HEK293 (cell line): ENCODE measurements around the gene PPP6R1.

Source experiments
- CTCF ChIA-PET: fragments of 350-600 bp; formaldehyde crosslinking; extraction: SDS; loops from one replicate; lab custom pipeline; 2021; ENCODE audit warnings: antibody characterized with exemption; lab: Yijun Ruan, JAX
- POLR2A ChIA-PET: fragments of 300-600 bp; formaldehyde crosslinking; extraction: SDS; loops from one replicate; lab custom pipeline; 2020; ENCODE audit warnings: antibody characterized with exemption, inconsistent platforms; lab: Yijun Ruan, JAX
- H3K27ac ChIP-seq: fragments of 200-500 bp; sonication (Bioruptor generic); 2 replicates; pipeline ENCODE4 v1.5.1; 2014; ENCODE audit warnings: low read depth, low read length, control low read depth, inconsistent platforms; ENCODE audit errors: extremely low read depth
- H3K36me3 ChIP-seq, 2 experiments: fragments of 200-500 bp in 1 of 2; sonication (Bioruptor generic) in 1 of 2; 1 replicate in 1 of 2; 2 replicates in 1 of 2; pipeline ENCODE4 v1.5.1; 2014 to 2017; ENCODE audit warnings: inconsistent platforms in 2 of 2, low read length in 2 of 2; ENCODE audit not compliant: control insufficient read depth in 2 of 2, insufficient read depth in 1 of 2
- H3K4me1 ChIP-seq: fragments of 200-500 bp; sonication (Bioruptor generic); 2 replicates; pipeline ENCODE4 v1.5.1; 2014; ENCODE audit warnings: mild to moderate bottlenecking, low read length, inconsistent platforms; ENCODE audit not compliant: control insufficient read depth, insufficient read depth
- H3K4me3 ChIP-seq: 2 replicates; pipeline ENCODE4 v1.5.1; 2011; ENCODE audit warnings: low read depth, mild to moderate bottlenecking, control low read depth, low read length, moderate library complexity
- H3K9me3 ChIP-seq: fragments of 200-500 bp; sonication (Bioruptor generic); 2 replicates; pipeline ENCODE4 v1.5.1; 2014; ENCODE audit warnings: low read depth, low read length, inconsistent platforms; ENCODE audit not compliant: control insufficient read depth, insufficient read depth
- EGR2 ChIP-seq: fragments of 450-650 bp; formaldehyde crosslinking; IDR thresholded peaks from 2 replicates; pipeline ENCODE4 v1.5.1; 2016; ENCODE audit warnings: low read depth, missing biosample characterization, missing genetic modification characterization
- GLIS1 ChIP-seq: fragments of 450-650 bp; formaldehyde crosslinking; IDR thresholded peaks from 2 replicates; pipeline ENCODE4 v1.5.1; 2016; ENCODE audit warnings: missing biosample characterization, missing genetic modification characterization
- GLIS2 ChIP-seq: fragments of 450-650 bp; formaldehyde crosslinking; IDR thresholded peaks from 2 replicates; pipeline ENCODE4 v1.5.1; 2016; ENCODE audit warnings: missing biosample characterization, missing genetic modification characterization
- INSM2 ChIP-seq: fragments of 450-650 bp; formaldehyde crosslinking; IDR thresholded peaks from 2 replicates; pipeline ENCODE4 v1.5.1; 2016; ENCODE audit warnings: missing biosample characterization, missing genetic modification characterization
- KLF1 ChIP-seq: fragments of 450-650 bp; formaldehyde crosslinking; IDR thresholded peaks from 2 replicates; pipeline ENCODE4 v1.5.1; 2016; ENCODE audit warnings: missing biosample characterization, missing genetic modification characterization
- RBAK ChIP-seq: fragments of 450-650 bp; formaldehyde crosslinking; IDR thresholded peaks from 2 replicates; pipeline ENCODE4 v1.5.1; 2016; ENCODE audit warnings: missing biosample characterization, missing genetic modification characterization
- SP7 ChIP-seq: fragments of 450-650 bp; formaldehyde crosslinking; IDR thresholded peaks from 2 replicates; pipeline ENCODE4 v1.5.1; 2016; ENCODE audit warnings: missing biosample characterization, missing genetic modification characterization
- ZFHX2 ChIP-seq: fragments of 450-650 bp; formaldehyde crosslinking; conservative IDR thresholded peaks from 2 replicates; pipeline ENCODE4 v1.5.1; 2016; ENCODE audit warnings: missing biosample characterization, missing genetic modification characterization
- ZFP41 ChIP-seq: fragments of 450-650 bp; formaldehyde crosslinking; IDR thresholded peaks from 2 replicates; pipeline ENCODE4 v1.5.1; 2016; ENCODE audit warnings: missing biosample characterization, missing genetic modification characterization, borderline replicate concordance
- ZIC2 ChIP-seq: fragments of 450-650 bp; formaldehyde crosslinking; IDR thresholded peaks from 2 replicates; pipeline ENCODE4 v1.5.1; 2016; ENCODE audit warnings: missing biosample characterization, missing genetic modification characterization
- ZNF175 ChIP-seq: fragments of 450-650 bp; formaldehyde crosslinking; IDR thresholded peaks from 2 replicates; pipeline ENCODE4 v1.5.1; 2016; ENCODE audit warnings: missing biosample characterization, missing genetic modification characterization
- ZNF239 ChIP-seq: fragments of 450-650 bp; formaldehyde crosslinking; IDR thresholded peaks from 2 replicates; pipeline ENCODE4 v1.5.1; 2016; ENCODE audit warnings: missing biosample characterization, missing genetic modification characterization
- ZNF366 ChIP-seq: fragments of 450-650 bp; formaldehyde crosslinking; conservative IDR thresholded peaks from 2 replicates; pipeline ENCODE4 v1.5.1; 2016; ENCODE audit warnings: missing biosample characterization, missing genetic modification characterization
- ZNF549 ChIP-seq: fragments of 450-650 bp; IDR thresholded peaks from 2 replicates; pipeline ENCODE4 v1.5.1; 2018; ENCODE audit warnings: missing biosample characterization, missing genetic modification characterization, mild to moderate bottlenecking, inconsistent platforms, moderate library complexity
- ZNF560 ChIP-seq: fragments of 450-650 bp; formaldehyde crosslinking; IDR thresholded peaks from 2 replicates; pipeline ENCODE4 v1.5.1; 2017; ENCODE audit warnings: missing biosample characterization, missing genetic modification characterization, borderline replicate concordance
- ZNF623 ChIP-seq: fragments of 450-650 bp; formaldehyde crosslinking; IDR thresholded peaks from 2 replicates; pipeline ENCODE4 v1.5.1; 2016; ENCODE audit warnings: missing biosample characterization, missing genetic modification characterization
- ZNF664 ChIP-seq: fragments of 450-650 bp; formaldehyde crosslinking; IDR thresholded peaks from 2 replicates; pipeline ENCODE4 v1.5.1; 2016; ENCODE audit warnings: missing biosample characterization, missing genetic modification characterization
- ZNF677 ChIP-seq: fragments of 450-650 bp; IDR thresholded peaks from 2 replicates; pipeline ENCODE4 v1.5.0; 2018; ENCODE audit warnings: missing biosample characterization, mild to moderate bottlenecking, missing genetic modification characterization, moderate library complexity
- ZNF768 ChIP-seq: fragments of 450-650 bp; formaldehyde crosslinking; IDR thresholded peaks from 2 replicates; pipeline ENCODE4 v1.5.1; 2018; ENCODE audit warnings: missing biosample characterization, mild to moderate bottlenecking, missing genetic modification characterization
- ZNF791 ChIP-seq: fragments of 450-650 bp; formaldehyde crosslinking; IDR thresholded peaks from 2 replicates; pipeline ENCODE4 v1.5.1; 2016; ENCODE audit warnings: missing biosample characterization, missing genetic modification characterization
- ZSCAN30 ChIP-seq: fragments of 450-650 bp; IDR thresholded peaks from 2 replicates; pipeline ENCODE4 v1.5.1; 2018; ENCODE audit warnings: missing biosample characterization, mild to moderate bottlenecking, missing genetic modification characterization, moderate library complexity
- TF ChIP-seq, protein P1 (sequence below): sonication (generic); formaldehyde crosslinking; IDR thresholded peaks from 2 replicates; pipeline ENCODE4 v1.8.1; 2022; ENCODE audit warnings: mild to moderate bottlenecking, moderate library complexity, missing genetic modification reagents
- TF ChIP-seq, protein P2 (sequence below): fragments of 450-650 bp; formaldehyde crosslinking; IDR thresholded peaks from 2 replicates; pipeline ENCODE4 v1.5.1; 2016; ENCODE audit warnings: missing biosample characterization, missing genetic modification characterization

The PPP6R1 gene

GRCh38 chr19:55226788-55227187 lies 32.0 kb downstream of the PPP6R1 start:
- peaks cover 0 to 53% of the 10 kb centered on the region in 2 experiments; a peak in 2 of 3 replicates for H3K36me3 ChIP-seq
- no peak overlapping the region for H3K27ac ChIP-seq
- H3K9me3 ChIP-seq, result no peaks in the 10 kb centered on the region
- no peaks in the 10 kb centered on the region for H3K4me1 ChIP-seq
- POLR2A ChIA-PET, result no interaction called here
- CTCF ChIA-PET, result no interaction called here
- peak; percentile 32; the same call in 1 of the 2 replicates for TF ChIP-seq EGR2 (tag by site-specific recombination)
- peak; percentile 14; the same call in 1 of the 2 replicates for TF ChIP-seq GLIS2 (tag by site-specific recombination)
- peak; percentile 22; the same call in 1 of the 2 replicates for TF ChIP-seq ZIC2 (tag by site-specific recombination)
- no peak for TF ChIP-seq ZNF366 (tag by site-specific recombination)
- TF ChIP-seq GLIS1 (tag by site-specific recombination), result 0 out of 2 replicates have a peak, but pooled peaks have one; percentile 23
- no peak for TF ChIP-seq KLF1 (tag by site-specific recombination)
- peak; percentile 26; the same call in 1 of the 2 replicates for TF ChIP-seq ZFHX2 (tag by site-specific recombination)
- TF ChIP-seq, all 188 proteins: peak for 5
- H3K4me3 ChIP-seq, result no peak overlapping the region

DNA sequence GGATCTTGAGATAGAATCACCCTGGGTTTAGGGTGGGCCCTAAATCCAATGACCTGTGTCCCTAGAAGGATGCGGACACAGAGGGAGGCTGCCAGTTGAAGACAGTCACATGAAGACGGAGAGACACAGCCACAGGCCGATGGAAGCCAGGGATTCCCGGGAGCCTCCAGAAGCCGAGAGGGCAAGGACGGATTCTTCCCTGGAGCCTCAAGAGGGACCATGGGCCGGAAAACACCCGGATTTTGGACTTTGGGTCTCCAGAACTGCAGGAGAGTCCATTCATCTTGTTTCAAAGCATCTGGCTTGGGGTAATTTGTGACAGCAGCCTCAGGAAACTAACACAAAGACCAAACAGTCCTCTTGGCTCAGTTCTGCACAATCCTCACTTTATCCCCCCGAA lies 32.5 kb downstream of the PPP6R1 start:
- Histone ChIP-seq H3K36me3 (peaks cover 0 to 48% of the 10 kb centered on the region in 2 experiments; a peak in 1 of 3 replicates), H3K4me1 (no peaks in the 10 kb centered on the region), H3K27ac (no peak overlapping the region), H3K9me3 (no peaks in the 10 kb centered on the region), H3K4me3 (no peak overlapping the region)
- no peak for TF ChIP-seq ZNF664
- TF ChIP-seq ZNF549 (tag by site-specific recombination), result no peak
- TF ChIP-seq INSM2 (tag by site-specific recombination), result no peak
- no peak for TF ChIP-seq ZNF175
- no peak for TF ChIP-seq ZNF560
- no peak for TF ChIP-seq ZNF239 (tag by site-specific recombination)
- TF ChIP-seq ZSCAN30 (tag by site-specific recombination), result no peak
- no peak for TF ChIP-seq ZNF677 (tag by site-specific recombination)
- TF ChIP-seq ZNF623, result no peak
- TF ChIP-seq, protein P1, sequence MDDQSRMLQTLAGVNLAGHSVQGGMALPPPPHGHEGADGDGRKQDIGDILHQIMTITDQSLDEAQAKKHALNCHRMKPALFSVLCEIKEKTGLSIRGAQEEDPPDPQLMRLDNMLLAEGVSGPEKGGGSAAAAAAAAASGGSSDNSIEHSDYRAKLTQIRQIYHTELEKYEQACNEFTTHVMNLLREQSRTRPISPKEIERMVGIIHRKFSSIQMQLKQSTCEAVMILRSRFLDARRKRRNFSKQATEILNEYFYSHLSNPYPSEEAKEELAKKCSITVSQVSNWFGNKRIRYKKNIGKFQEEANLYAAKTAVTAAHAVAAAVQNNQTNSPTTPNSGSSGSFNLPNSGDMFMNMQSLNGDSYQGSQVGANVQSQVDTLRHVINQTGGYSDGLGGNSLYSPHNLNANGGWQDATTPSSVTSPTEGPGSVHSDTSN (CRISPR knock-in tag), result no peak
- no peak for TF ChIP-seq ZNF768 (tag by site-specific recombination)
- TF ChIP-seq, protein P2, sequence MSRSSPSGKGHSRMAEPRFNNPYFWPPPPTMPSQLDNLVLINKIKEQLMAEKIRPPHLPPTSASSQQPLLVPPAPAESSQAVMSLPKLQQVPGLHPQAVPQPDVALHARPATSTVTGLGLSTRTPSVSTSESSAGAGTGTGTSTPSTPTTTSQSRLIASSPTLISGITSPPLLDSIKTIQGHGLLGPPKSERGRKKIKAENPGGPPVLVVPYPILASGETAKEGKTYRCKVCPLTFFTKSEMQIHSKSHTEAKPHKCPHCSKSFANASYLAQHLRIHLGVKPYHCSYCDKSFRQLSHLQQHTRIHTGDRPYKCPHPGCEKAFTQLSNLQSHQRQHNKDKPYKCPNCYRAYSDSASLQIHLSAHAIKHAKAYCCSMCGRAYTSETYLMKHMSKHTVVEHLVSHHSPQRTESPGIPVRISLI (tag by site-specific recombination), result no peak
- TF ChIP-seq RBAK (tag by site-specific recombination), result no peak
- no peak for TF ChIP-seq SP7 (tag by site-specific recombination)
- TF ChIP-seq ZNF791, result no peak
- TF ChIP-seq ZFP41 (tag by site-specific recombination), result no peak
- CTCF ChIA-PET, result interaction anchor here (0.6 kb wide), 1 partner anchor 192 kb away, joined by 3 read pairs; no protein-coding TSS in a partner anchor
- POLR2A ChIA-PET, result no interaction called here
